Measurements from ENCODE around the gene ARRDC5. TPM values are rescaled to one million over a fixed set of nuclear protein-coding genes. Genes with fewer than 3 reads are reported as not detected.
"Not testable (repeated sequence)": the region's sequence is repeated elsewhere in the genome, so short reads cannot be mapped to it uniquely, and the experiment has no call there.

The ARRDC5 gene
- not detected for polyA plus RNA-seq (2012; ENCODE audit: insufficient read depth, insufficient read length, low read depth)

DNA sequence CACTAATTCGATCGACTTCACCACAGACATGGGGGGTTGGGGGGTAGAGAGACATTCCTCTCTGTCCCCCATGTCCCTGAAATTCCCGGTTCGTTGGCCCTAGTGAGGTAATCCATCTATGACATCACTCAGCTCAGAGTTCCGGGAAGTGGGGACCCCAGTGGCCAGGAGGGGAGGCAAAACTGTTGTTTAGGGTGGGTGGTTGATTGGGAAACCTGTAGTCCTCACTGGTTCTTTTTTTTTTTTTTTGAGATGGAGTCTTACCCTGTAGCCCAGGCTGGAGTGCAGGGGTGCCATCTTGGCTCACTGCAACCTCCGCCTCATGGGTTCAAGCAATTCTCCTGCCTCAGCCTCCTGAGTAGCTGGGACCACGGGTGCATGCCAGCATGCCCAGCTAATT, at the start of gene ARRDC5:
ARRDC5 (minus strand) TSS at position 101 of the 400 bp plus-strand sequence; CDS start at position 30, 71 bp downstream.
- Histone ChIP-seq H3K9me3 (no peaks in the 10 kb centered on the region), H3K36me3 (no peaks in the 10 kb centered on the region), H3K27me3 (no peaks in the 10 kb centered on the region), H3K4me1 (no peaks in the 10 kb centered on the region), H3K4me3 (ENCODE audit: low read depth, low read length) (no peak within 1 kb of the TSS)
- TF ChIP-seq, protein P1, sequence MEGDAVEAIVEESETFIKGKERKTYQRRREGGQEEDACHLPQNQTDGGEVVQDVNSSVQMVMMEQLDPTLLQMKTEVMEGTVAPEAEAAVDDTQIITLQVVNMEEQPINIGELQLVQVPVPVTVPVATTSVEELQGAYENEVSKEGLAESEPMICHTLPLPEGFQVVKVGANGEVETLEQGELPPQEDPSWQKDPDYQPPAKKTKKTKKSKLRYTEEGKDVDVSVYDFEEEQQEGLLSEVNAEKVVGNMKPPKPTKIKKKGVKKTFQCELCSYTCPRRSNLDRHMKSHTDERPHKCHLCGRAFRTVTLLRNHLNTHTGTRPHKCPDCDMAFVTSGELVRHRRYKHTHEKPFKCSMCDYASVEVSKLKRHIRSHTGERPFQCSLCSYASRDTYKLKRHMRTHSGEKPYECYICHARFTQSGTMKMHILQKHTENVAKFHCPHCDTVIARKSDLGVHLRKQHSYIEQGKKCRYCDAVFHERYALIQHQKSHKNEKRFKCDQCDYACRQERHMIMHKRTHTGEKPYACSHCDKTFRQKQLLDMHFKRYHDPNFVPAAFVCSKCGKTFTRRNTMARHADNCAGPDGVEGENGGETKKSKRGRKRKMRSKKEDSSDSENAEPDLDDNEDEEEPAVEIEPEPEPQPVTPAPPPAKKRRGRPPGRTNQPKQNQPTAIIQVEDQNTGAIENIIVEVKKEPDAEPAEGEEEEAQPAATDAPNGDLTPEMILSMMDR (IDR thresholded peaks at IDR 0.05; ENCODE audit: low read depth, low read length) = no peak
- DNase-seq = no peak

DNA sequence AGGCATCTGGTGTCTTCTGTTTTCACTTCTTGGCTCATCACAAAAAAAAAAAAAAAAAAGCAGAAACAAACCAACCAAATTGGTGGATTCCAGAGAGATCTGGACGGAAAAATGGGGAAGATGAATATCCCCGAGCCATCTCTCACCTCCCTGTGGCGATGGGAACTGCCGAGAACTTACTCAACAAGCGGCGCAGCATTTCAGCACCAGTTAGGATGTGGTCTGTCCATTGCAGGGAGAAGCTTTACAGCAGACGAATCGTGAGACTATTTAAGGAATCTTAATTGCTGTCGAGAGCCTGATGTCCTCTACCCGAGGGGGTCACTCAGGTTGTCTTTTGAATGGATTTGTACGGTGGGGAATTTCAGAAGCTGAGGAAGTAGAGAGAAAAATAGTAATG, 49.0 kb upstream of the ARRDC5 start:
- H3K27me3 ChIP-seq = no peaks in the 10 kb centered on the region
- no peak overlapping the region for H3K4me3 ChIP-seq (ENCODE audit: low read depth, low read length)
- DNase-seq = no peak
- no peaks in the 10 kb centered on the region for H3K9me3 ChIP-seq
- no peaks in the 10 kb centered on the region for H3K4me1 ChIP-seq
- TF ChIP-seq, protein P1 (IDR thresholded peaks at IDR 0.05; ENCODE audit: low read depth, low read length) = no peak
- H3K36me3 ChIP-seq = peaks cover 83% of the 10 kb centered on the region

DNA sequence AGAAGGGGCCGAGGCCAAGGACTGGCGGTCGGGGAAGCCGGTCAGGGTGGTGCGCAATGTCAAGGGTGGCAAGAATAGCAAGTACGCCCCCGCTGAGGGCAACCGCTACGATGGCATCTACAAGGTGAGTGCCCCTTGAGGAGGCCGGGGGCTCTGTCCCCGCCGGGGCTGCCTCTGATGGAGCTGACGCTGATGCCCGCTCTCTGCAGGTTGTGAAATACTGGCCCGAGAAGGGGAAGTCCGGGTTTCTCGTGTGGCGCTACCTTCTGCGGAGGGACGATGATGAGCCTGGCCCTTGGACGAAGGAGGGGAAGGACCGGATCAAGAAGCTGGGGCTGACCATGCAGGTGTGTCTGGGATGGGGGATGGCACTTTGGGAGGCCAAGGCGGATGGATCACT, 48.0 kb upstream of the ARRDC5 start:
- not testable (repeated sequence) for H3K27me3 ChIP-seq; H3K4me1 ChIP-seq; DNase-seq; H3K4me3 ChIP-seq (ENCODE audit: low read depth, low read length); H3K9me3 ChIP-seq
- H3K36me3 ChIP-seq = peaks cover 80% of the 10 kb centered on the region

DNA sequence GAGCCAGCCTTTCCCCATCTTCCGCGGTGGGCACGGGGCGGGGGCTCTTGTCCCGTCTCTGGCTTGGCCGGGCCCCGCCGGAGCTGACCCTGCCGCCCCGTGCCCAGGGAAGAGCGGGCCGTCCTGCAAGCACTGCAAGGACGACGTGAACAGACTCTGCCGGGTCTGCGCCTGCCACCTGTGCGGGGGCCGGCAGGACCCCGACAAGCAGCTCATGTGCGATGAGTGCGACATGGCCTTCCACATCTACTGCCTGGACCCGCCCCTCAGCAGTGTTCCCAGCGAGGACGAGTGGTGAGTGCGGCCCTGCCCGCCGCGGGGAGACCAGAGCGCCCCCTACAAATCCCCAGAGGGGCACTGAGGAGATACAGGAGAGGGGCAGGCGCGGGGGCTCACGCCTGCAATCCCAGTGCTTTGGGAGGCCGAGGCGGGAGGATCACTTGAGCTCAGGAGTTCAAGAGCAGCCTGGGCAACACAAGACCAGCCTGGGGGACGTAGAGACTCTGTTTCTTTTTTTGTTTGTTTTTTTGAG, 39.0 kb upstream of the ARRDC5 start:
- peaks cover 64% of the 10 kb centered on the region for H3K36me3 ChIP-seq
- not testable (repeated sequence) for H3K27me3 ChIP-seq; H3K4me3 ChIP-seq (ENCODE audit: low read depth, low read length); H3K4me1 ChIP-seq; DNase-seq; H3K9me3 ChIP-seq

DNA sequence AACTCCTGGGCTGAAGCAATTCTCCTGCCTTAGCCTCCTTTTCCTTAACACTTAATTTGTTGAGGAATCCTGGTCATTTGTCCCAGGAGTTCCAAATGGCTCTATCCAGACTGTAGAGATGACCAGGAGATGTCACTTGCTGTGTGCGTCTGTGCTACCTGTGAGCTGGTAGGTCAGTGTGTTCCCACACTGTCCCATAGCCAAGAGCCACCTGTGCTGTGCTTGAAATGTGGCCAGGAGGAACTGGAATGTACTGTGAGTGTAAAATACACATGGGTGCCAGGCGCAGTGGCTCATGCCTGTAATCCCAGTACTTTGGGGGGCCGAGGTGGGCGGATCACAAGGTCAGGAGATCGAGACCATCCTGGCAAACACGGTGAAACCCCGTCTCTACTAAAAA, 36.8 kb upstream of the ARRDC5 start:
- Histone ChIP-seq H3K27me3 (no peaks in the 10 kb centered on the region), H3K4me1 (no peaks in the 10 kb centered on the region), H3K9me3 (no peaks in the 10 kb centered on the region), H3K4me3 (ENCODE audit: low read depth, low read length) (no peak overlapping the region), H3K36me3 (peaks cover 66% of the 10 kb centered on the region)
- no peak for DNase-seq
- TF ChIP-seq, protein P1 (IDR thresholded peaks at IDR 0.05; ENCODE audit: low read depth, low read length) = no peak

DNA sequence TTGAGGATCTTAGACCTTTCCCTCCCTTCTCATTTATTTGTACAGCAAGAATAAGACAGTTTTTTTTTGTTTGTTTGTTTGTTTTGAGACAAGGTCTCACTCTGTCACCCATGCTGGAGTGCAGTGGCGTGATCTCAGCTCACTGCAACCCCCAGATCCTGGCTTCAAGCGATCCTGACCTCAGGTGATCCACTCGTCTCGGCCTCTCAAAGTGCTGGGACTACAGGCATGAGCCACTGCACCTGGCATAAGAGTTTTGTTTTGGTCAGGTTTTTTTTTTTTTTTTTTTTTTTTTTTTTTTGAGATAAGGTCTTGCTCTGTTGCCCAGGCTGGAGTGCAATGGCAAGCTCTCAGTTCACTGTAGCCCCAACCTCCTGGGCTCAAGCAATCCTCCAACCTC, 35.8 kb upstream of the ARRDC5 start:
- H3K36me3 ChIP-seq = peaks cover 64% of the 10 kb centered on the region
- DNase-seq; H3K4me3 ChIP-seq (ENCODE audit: low read depth, low read length); H3K9me3 ChIP-seq; H3K4me1 ChIP-seq; H3K27me3 ChIP-seq: not testable (repeated sequence)

DNA sequence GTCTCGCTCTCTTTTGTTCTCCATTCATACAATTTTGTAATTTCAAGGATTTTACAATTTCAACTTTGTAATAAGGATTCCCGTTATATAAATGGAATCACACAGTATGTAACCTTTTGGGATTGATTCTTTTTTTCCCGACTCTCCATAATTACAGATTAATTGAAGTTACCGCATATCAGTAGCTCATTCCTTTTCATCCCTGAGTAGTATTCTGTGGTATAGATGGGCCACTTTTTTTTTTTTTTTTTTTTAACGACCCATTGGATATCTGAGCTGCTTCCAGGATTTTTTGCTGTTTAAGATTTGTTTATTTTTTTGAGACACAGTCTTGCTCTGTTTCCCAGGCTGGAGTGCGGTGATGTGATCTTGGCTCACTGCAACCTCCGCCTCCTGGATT, 34.4 kb upstream of the ARRDC5 start:
- Histone ChIP-seq H3K4me1 (no peaks in the 10 kb centered on the region), H3K9me3 (no peaks in the 10 kb centered on the region), H3K36me3 (peaks cover 65% of the 10 kb centered on the region), H3K27me3 (no peaks in the 10 kb centered on the region), H3K4me3 (ENCODE audit: low read depth, low read length) (no peak overlapping the region)
- DNase-seq = no peak
- TF ChIP-seq, protein P1 (IDR thresholded peaks at IDR 0.05; ENCODE audit: low read depth, low read length) = no peak

DNA sequence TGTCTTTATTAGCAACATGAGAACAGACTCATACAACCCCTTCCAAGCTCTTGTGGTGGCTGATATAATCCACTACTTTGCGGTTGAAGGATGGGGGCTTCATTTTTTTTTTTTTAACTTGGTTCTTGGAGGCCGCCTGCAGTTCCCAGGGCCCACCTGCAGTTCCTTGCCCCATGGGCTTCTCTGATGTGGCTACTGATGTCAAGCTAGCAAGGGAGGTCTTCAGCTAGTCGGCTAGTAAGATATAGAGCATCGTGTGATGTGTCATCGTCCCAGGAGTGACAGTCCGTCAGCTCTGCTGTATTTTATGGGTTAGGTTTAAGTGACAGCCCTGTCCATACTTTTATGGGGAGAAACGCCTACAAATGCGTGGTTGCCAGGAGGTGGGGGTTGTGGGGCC, 32.7 kb upstream of the ARRDC5 start:
- H3K36me3 ChIP-seq = peaks cover 69% of the 10 kb centered on the region
- no peak overlapping the region for H3K4me3 ChIP-seq (ENCODE audit: low read depth, low read length)
- no peak for DNase-seq

More for the DNA sequence above, 32.7 kb upstream of the ARRDC5 start:
- H3K27me3 ChIP-seq = no peaks in the 10 kb centered on the region
- no peaks in the 10 kb centered on the region for H3K4me1 ChIP-seq
- H3K9me3 ChIP-seq = no peaks in the 10 kb centered on the region
- TF ChIP-seq, protein P1 (IDR thresholded peaks at IDR 0.05; ENCODE audit: low read depth, low read length) = no peak
